WERI-Rb-1 (cell line): Measurements from ENCODE around the gene ANO1.

Experiments
- DNase-seq: peaks from one replicate; pipeline ENCODE4 v3.0.0-alpha.2; 2020
- H3K27ac ChIP-seq: fragments of 250-450 bp; sonication (Bioruptor Pico); 2 replicates; pipeline ENCODE4 v1.5.1; 2020; ENCODE audit warnings: mild to moderate bottlenecking, moderate library complexity
- H3K27me3 ChIP-seq: fragments of 250-450 bp; sonication (Bioruptor Pico); 2 replicates; pipeline ENCODE4 v1.5.1; 2021; ENCODE audit warnings: mild to moderate bottlenecking, low read depth, moderate library complexity; ENCODE audit not compliant: insufficient read depth, severe bottlenecking
- H3K36me3 ChIP-seq: fragments of 250-450 bp; sonication (Bioruptor Pico); 2 replicates; pipeline ENCODE4 v1.5.1; 2020; ENCODE audit warnings: mild to moderate bottlenecking, moderate library complexity
- H3K4me3 ChIP-seq: 2 replicates; pipeline ENCODE4 v1.5.1; 2011; ENCODE audit warnings: low read depth, mild to moderate bottlenecking, control low read depth, low read length
- H3K9me3 ChIP-seq: fragments of 250-450 bp; sonication (Bioruptor Pico); 2 replicates; pipeline ENCODE4 v1.5.1; 2021; ENCODE audit warnings: mild to moderate bottlenecking, moderate library complexity; ENCODE audit not compliant: severe bottlenecking
- TF ChIP-seq, protein P1 (sequence below): IDR thresholded peaks from 2 replicates; pipeline ENCODE4 v1.5.1; 2011; ENCODE audit warnings: low read depth, mild to moderate bottlenecking, control low read depth, inconsistent platforms, low read length

Gene ANO1

GRCh38 chr11:70128435-70128906 is 50.4 kb downstream of the ANO1 start:
- Histone ChIP-seq H3K27me3 (no peaks in the 10 kb centered on the region), H3K36me3 (no peaks in the 10 kb centered on the region), H3K27ac (no peak overlapping the region), H3K4me3 (no peak overlapping the region), H3K9me3 (no peaks in the 10 kb centered on the region)
- TF ChIP-seq, protein P1, sequence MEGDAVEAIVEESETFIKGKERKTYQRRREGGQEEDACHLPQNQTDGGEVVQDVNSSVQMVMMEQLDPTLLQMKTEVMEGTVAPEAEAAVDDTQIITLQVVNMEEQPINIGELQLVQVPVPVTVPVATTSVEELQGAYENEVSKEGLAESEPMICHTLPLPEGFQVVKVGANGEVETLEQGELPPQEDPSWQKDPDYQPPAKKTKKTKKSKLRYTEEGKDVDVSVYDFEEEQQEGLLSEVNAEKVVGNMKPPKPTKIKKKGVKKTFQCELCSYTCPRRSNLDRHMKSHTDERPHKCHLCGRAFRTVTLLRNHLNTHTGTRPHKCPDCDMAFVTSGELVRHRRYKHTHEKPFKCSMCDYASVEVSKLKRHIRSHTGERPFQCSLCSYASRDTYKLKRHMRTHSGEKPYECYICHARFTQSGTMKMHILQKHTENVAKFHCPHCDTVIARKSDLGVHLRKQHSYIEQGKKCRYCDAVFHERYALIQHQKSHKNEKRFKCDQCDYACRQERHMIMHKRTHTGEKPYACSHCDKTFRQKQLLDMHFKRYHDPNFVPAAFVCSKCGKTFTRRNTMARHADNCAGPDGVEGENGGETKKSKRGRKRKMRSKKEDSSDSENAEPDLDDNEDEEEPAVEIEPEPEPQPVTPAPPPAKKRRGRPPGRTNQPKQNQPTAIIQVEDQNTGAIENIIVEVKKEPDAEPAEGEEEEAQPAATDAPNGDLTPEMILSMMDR, result no peak
- DNase-seq, result no peak

GRCh38 chr11:70129051-70129592 is 51.0 kb downstream of the ANO1 start:
- Histone ChIP-seq H3K27ac (no peak overlapping the region), H3K4me3 (no peak overlapping the region), H3K36me3 (no peaks in the 10 kb centered on the region), H3K9me3 (no peaks in the 10 kb centered on the region), H3K27me3 (no peaks in the 10 kb centered on the region)
- DNase-seq, result no peak
- TF ChIP-seq, protein P1, result no peak

- TF ChIP-seq, protein P1, result no peak
- DNase-seq, result no peak
- no peaks in the 10 kb centered on the region for H3K36me3 ChIP-seq
- no peak overlapping the region for H3K4me3 ChIP-seq
- no peak overlapping the region for H3K27ac ChIP-seq
- no peaks in the 10 kb centered on the region for H3K27me3 ChIP-seq
- no peaks in the 10 kb centered on the region for H3K9me3 ChIP-seq
Observed at GRCh38 chr11:70130636-70131035, 52.5 kb downstream of the ANO1 start.

GRCh38 chr11:70131606-70132190 is 53.6 kb downstream of the ANO1 start:
- H3K27me3 ChIP-seq, result no peaks in the 10 kb centered on the region
- TF ChIP-seq, protein P1, result no peak
- DNase-seq, result no peak
- no peak overlapping the region for H3K4me3 ChIP-seq
- no peaks in the 10 kb centered on the region for H3K36me3 ChIP-seq
- no peaks in the 10 kb centered on the region for H3K9me3 ChIP-seq
- no peak overlapping the region for H3K27ac ChIP-seq

DNA sequence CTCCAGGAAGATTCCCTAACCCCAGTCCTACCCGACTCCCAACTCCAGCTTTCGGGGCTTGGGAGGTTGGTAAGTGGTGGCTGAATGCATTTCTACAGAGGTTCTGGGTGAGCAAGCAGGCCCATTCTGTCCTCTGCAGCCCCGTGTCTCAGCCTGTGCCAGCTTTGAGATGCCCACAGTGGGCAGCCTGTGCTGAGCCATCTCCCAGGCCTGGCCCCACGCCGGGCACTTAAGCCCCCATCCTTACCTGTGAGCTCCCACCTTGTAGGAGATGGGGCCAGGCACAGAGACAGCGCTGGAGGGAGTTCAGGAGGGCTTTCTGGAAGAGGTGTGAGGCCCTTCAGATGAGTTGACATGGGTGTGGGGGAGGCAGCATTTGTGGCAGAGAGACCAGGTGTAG is 54.5 kb downstream of the ANO1 start:
- no peak for DNase-seq
- Histone ChIP-seq H3K4me3 (no peak overlapping the region), H3K27me3 (no peaks in the 10 kb centered on the region), H3K36me3 (no peaks in the 10 kb centered on the region), H3K9me3 (no peaks in the 10 kb centered on the region), H3K27ac (no peak overlapping the region)
- TF ChIP-seq, protein P1, result no peak
